HG03565 (cell line): Measurements from ENCODE around the gene ROR1.

Experiments used
- ATAC-seq: cut with Tn5 transposase; IDR thresholded peaks from one replicate; pipeline ENCODE4 v1.9.1; 2021; ENCODE audit warnings: mild to moderate bottlenecking, moderate library complexity; ENCODE audit not compliant: unreplicated experiment

Gene ROR1

GRCh38 chr1:64163970-64164369 is 390.2 kb downstream of the ROR1 start:
- ATAC-seq: no peak

DNA sequence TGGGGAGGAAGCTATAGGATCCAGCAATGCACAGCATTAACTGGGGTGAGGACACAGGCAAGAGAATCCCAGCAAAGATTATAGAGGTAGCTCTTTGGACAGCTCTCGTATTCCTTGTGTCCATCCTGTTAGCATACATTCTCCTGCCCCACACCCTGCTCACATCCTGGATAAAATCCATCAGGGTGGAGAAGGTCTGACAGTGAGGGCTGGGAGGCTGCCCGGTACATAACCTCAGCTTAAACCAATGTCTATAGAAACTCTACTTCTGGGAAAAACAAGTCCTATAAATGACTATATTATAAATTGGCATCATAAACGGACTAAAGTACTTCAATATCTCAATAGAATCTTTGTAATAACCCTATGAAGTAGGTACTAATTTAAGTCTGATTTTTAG is 392.8 kb downstream of the ROR1 start:
- ATAC-seq: no peak

DNA sequence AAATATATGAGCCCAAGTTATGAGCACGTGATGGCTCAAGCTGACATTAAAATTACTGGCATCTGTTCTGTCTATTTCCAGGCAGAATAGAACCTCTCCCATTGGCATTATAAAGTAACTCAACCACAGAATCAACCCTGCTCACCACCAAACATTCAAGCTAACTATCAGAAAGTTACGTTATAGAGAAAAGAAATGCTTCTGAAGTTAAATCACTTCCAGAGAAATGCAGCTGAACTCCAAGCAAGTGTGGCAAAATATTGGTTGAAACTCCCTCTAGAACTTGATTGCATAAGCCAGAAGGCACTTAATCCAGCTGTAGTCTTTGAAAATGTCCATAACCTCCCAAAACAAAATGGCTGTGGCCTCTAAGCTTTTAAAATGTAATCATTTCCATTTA is 393.4 kb downstream of the ROR1 start:
- no peak for ATAC-seq

DNA sequence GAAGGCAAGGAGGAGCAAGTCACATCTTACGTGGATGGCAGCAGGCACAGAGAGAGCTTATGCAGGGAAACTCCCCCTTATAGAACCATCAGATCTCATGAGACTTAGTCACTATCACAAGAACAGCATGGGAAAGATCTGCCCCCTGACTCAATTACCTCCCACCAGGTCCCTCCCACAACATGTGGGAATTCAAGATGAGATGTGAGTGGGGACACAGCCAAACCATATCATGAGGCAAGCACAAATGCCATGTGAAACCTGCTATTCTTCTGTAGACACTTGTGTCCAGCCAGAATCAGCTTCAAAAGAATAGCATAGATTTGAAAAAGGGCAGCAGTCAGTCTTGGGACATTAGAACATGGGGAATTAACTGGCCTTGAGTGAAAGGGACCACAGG is 397.4 kb downstream of the ROR1 start:
- no peak for ATAC-seq

GRCh38 chr1:64171797-64172281 is 398.0 kb downstream of the ROR1 start:
- peak; percentile 81 for ATAC-seq

DNA sequence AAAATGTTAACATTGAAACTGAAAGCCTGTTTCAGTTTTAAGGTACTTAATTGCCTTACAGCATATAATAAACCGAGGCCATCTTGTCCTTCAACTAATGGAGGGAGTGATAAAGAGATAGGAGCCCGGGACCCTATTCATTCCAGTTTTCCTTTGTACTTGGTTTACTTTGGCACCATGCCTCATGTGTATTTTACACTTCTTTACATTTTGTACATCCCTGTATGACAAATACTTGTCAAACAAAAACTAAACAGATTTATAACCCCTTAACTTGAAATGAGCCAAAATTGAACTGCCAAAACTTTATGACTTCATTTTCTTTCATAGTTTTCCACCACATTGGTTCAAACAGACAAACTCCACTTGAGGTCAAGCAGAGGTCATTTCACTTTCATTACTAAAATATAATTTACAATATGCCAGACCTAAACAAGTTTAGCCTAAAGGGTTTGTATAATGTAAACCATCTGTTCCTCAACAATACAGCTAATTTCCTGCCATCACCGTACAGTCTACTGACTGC is 398.7 kb downstream of the ROR1 start:
- ATAC-seq: peak; percentile 39

DNA sequence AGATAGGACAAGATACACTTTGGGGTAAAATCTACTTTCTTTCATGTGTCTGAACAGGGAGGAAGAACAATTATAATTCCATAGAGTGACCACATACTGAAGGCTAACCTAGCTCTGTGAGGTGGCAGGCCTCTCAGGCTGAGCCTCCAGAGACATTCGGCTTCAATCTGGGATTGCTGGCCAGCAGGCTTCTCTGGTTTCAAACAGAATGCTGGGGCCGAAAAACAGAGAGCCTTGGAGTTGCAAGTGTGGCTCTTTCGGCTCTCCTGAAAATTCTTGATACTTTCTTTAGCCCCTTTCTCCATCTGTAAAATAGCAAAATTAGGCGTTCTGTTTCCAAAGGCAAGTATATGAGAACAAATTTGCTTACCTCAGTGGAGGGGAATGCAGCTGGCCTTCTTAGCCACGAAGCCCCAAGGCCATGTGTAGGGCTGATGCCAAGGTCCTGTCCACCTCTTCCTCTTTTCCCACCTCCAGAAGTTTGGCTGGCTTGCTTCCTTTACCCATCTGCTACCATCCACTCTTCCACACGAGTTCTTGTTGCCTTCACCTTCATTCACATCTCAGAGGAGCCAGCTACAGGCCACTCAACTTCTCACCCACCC is 399.6 kb downstream of the ROR1 start:
- ATAC-seq: no peak

GRCh38 chr1:64175639-64176038 is 401.8 kb downstream of the ROR1 start:
- no peak for ATAC-seq

- no peak for ATAC-seq
These were observed 402.8 kb downstream of the ROR1 start for GRCh38 chr1:64176659-64177058.

- no peak for ATAC-seq
These were observed 405.8 kb downstream of the ROR1 start for GRCh38 chr1:64179588-64179987.

- no peak for ATAC-seq
These were observed 408.4 kb downstream of the ROR1 start for GRCh38 chr1:64182207-64182606.

DNA sequence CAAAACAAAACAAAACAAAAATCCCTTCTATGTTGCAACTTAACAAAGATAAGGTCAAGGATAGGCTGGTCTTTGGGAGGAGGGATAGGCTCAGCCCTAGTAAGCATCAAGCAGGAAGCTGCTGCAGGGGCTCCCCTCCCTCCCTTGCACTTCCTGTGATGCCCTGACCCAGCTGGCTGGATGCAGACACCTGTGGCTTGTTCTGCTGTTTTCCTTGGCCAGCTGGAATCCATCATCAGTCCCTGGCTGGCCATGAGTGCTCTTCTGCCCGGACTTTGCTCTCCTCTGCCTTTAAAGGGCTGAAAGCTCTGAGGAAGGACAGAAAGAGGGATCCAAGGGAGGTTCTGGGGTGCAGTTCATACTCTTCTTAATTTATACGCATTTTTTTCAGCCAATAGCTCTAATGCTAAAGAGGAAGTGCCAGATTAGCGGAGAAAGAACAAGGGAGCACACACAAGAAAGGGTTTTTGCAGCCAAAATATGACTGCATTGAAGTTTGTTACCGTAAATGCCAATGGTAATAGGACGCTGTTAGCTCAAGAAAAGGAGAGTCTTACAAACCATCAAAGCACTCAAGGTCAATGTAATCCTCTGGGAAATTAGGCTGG is 409.7 kb downstream of the ROR1 start:
- no peak for ATAC-seq

DNA sequence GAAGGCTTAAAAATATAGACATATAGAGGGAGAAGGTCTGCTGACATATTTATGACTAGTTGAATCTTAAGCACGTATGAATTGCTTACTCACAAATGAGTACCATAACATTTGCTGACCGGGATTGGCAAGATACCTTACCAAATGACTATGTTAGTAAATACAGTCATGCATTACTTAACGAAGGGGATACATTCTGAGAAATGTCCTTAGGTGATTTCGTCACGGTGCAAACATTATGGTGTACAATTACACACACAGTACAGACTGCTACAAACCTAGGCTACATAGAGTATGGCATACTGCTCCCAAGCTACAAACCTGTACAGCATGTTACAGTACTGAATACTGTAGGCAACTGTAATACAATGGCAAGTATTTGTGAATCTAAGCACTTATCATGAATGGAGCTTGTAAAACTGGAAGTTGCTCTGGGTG is 410.2 kb downstream of the ROR1 start:
- no peak for ATAC-seq

- no peak for ATAC-seq
These were observed 412.5 kb downstream of the ROR1 start for GRCh38 chr1:64186138-64186897.

DNA sequence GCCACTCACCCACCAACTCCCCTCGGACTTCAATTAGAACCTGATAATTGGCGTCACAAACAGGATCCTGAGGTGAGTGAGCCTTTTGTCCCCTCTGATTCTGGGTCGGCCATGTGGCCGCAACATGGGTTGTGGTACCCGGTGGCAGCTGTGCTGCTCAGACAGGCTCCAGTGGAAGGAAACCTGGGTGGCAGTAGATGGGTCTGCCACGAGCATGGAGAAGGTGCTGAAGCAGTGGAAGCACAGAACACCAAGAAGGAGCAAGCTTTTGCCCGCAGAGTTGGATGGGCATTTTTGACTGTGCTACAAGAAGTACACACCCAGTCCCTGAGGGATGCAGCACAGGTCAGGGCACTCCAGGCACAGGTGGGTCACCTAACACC is 413.1 kb downstream of the ROR1 start:
- ATAC-seq: no peak

DNA sequence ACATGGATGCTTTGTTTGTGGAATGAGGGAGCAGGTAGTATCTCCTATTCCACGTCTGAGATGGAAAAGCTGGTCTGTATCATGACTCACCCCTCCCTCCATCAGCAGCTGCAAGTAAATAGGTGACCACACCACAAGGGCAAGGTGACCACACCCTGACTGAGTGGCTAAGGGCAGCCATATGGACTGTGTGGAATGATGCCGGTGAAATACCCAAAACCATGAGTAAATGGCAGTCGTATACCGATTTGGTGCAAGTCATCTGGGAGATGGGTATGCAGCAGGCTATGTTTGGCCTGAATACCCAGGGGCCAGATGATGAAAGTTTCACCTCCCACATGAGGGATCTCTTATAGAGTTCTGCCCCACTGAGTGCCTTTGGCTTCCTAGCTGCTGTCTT is 413.8 kb downstream of the ROR1 start:
- ATAC-seq: no peak

DNA sequence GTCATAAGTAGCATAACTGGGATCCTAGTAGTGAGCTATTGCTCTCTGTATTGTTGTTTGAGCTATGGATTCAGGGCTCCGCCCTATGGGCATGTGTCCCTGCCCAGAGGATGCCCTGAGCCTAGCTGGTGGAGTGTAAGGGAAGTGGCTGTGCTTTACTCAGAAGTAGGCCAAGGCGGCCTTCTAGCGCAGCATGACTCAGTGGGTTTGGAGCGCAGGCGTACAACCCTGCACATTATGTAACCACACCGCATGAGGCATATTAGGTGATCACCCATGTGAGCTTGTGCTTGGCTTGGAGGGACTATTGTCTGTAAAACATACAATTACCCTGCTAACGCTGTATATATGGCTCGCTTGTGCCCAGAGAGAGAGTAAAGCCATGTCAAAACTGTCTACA is 418.5 kb downstream of the ROR1 start:
- no peak for ATAC-seq

GRCh38 chr1:64194168-64195080 is 420.6 kb downstream of the ROR1 start:
- ATAC-seq: no peak

- no peak for ATAC-seq
These were observed 421.2 kb downstream of the ROR1 start for GRCh38 chr1:64195081-64195395.

GRCh38 chr1:64196074-64196870 is 422.5 kb downstream of the ROR1 start:
- ATAC-seq: no peak
